Vagina (tissue), 2 donors: ENCODE data around the gene THADA. TPM values are rescaled to one million over a fixed set of nuclear protein-coding genes. Genes with fewer than 3 reads are reported as not detected.

Experiments
- DNase-seq, 2 donors: peaks; one replicate each; pipeline ENCODE4 v3.0.0-alpha.2; 2017; ENCODE audit errors: extremely low spot score in 2 of 2
- H3K27ac ChIP-seq: fragments of 200-600 bp; sonication (generic); one replicate; pipeline ENCODE4 v1.5.1; 2019
- H3K27me3 ChIP-seq: fragments of 200-600 bp; sonication (generic); one replicate; pipeline ENCODE4 v1.5.1; 2019
- H3K36me3 ChIP-seq, 2 donors: fragments of 200-600 bp; sonication (generic); one replicate each; pipeline ENCODE4 v1.5.1; 2017 to 2019
- H3K4me1 ChIP-seq: fragments of 200-600 bp; sonication (generic); one replicate; pipeline ENCODE4 v1.5.1; 2019
- H3K4me3 ChIP-seq, 2 donors: fragments of 200-600 bp; sonication (generic); 1 replicate in 1 of 2; 2 replicates in 1 of 2; pipeline ENCODE4 v1.5.1; 2016 to 2019
- H3K9me3 ChIP-seq: fragments of 200-600 bp; sonication (generic); one replicate; pipeline ENCODE4 v1.5.1; 2019
- CTCF ChIP-seq, 3 experiments: fragments of 450-650 bp in 2 of 3; fragments of 200-600 bp in 1 of 3; sonication (generic) in 1 of 3; IDR thresholded peaks; one replicate each; pipeline ENCODE4 v1.5.1; 2017 to 2019; ENCODE audit warnings: antibody characterized with exemption in 3 of 3, mild to moderate bottlenecking in 2 of 3, moderate library complexity in 2 of 3
- POLR2A ChIP-seq, 2 donors: fragments of 450-650 bp; IDR thresholded peaks; one replicate each; pipeline ENCODE4 v1.6.1; 2017; ENCODE audit warnings: antibody characterized with exemption in 2 of 2, mild to moderate bottlenecking in 2 of 2, moderate library complexity in 2 of 2
- POLR2AphosphoS5 ChIP-seq, 2 donors: sonication (generic); formaldehyde crosslinking; IDR thresholded peaks; one replicate each; pipeline ENCODE4 v1.9.0; 2017; ENCODE audit warnings: antibody characterized with exemption in 2 of 2, mild to moderate bottlenecking in 2 of 2, low read depth in 1 of 2; ENCODE audit not compliant: insufficient read depth in 1 of 2
- intact Hi-C: fragments of 100-400 bp; cut with DNase I; formaldehyde crosslinking; loops from one replicate; pipeline ENCODE4 v1.15.1; 2023
- total RNA-seq: library from RNA; depleted of rRNA; stranded (reverse); fragments of >200 nt; gene quantifications from one replicate; pipeline ENCODE4 v1.2.3, GENCODE V29; 2016

Gene THADA
- total RNA-seq, 1 donor from 2014 or later = 32.2 TPM

DNA sequence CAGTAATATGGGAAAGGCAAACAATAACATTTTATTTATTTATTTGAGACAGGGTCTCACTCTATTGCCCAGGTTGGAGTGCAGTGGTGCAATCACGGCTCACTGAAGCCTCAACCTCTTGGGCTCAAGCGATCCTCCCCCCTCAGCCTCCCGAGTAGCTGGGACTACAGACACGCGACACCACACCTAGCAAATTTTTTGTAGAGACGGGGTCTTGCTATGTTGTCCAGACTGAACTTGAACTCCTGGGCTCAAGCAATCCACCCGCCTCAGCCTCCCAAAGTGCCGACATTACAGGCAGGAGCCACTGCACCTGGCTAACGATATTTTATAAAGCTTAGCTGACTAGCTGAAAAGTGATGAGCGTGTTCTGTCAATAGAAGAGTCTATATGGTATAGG is 23.7 kb upstream of the THADA start:
- Histone ChIP-seq H3K36me3 (no peaks in the 10 kb centered on the region), H3K4me3 (no peak overlapping the region), H3K27ac (no peak overlapping the region), H3K9me3 (no peaks in the 10 kb centered on the region), H3K4me1 (no peaks in the 10 kb centered on the region), H3K27me3 (no peaks in the 10 kb centered on the region)
- DNase-seq = no peak
- TF ChIP-seq CTCF (IDR thresholded peaks at IDR 0.05) (no peak), POLR2A (IDR thresholded peaks at IDR 0.05) (no peak), POLR2AphosphoS5 (IDR thresholded peaks at IDR 0.05; ENCODE audit: insufficient read depth in 1 of 2, low read depth in 1 of 2) (no peak)
- intact Hi-C loops = no loop called here

GRCh38 chr2:43616967-43617680 is 21.3 kb upstream of the THADA start:
- H3K36me3 ChIP-seq = no peaks in the 10 kb centered on the region
- TF ChIP-seq POLR2AphosphoS5 (IDR thresholded peaks at IDR 0.05; ENCODE audit: insufficient read depth in 1 of 2, low read depth in 1 of 2) (no peak), POLR2A (IDR thresholded peaks at IDR 0.05) (no peak), CTCF (IDR thresholded peaks at IDR 0.05) (no peak)
- DNase-seq = no peak
- no peaks in the 10 kb centered on the region for H3K4me1 ChIP-seq
- no peaks in the 10 kb centered on the region for H3K27me3 ChIP-seq
- intact Hi-C loops = no loop called here
- H3K9me3 ChIP-seq = no peaks in the 10 kb centered on the region
- no peak overlapping the region for H3K27ac ChIP-seq
- no peak overlapping the region for H3K4me3 ChIP-seq

DNA sequence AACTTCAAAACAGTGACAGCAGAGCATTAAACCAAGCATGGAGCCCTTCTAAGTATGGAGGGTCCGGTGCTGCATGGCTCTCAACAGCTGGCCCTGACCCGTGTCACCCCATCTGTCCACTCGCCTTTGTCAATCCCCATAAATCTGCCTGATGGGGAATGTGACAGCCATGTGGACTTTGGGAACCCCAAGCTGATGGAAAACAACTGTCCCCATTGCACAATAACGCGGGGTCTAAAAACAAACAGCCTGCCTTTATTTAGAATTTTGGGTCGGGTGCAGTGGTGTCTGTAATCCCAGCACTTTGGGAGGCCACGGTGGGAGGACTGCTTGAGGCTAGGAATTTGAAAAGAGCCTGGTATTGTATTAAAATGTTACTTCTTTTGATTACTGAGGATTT is 17.1 kb upstream of the THADA start:
- no peak for DNase-seq
- intact Hi-C loops = no loop called here
- H3K9me3 ChIP-seq = no peaks in the 10 kb centered on the region
- peak overlapping the region; percentile 27 for H3K27ac ChIP-seq
- TF ChIP-seq CTCF (IDR thresholded peaks at IDR 0.05) = no peak
- TF ChIP-seq POLR2AphosphoS5 (IDR thresholded peaks at IDR 0.05; ENCODE audit: insufficient read depth in 1 of 2, low read depth in 1 of 2) = no peak
- no peak for TF ChIP-seq POLR2A (IDR thresholded peaks at IDR 0.05)
- H3K4me1 ChIP-seq = no peaks in the 10 kb centered on the region
- H3K36me3 ChIP-seq = no peaks in the 10 kb centered on the region
- H3K4me3 ChIP-seq = no peak overlapping the region
- H3K27me3 ChIP-seq = no peaks in the 10 kb centered on the region

DNA sequence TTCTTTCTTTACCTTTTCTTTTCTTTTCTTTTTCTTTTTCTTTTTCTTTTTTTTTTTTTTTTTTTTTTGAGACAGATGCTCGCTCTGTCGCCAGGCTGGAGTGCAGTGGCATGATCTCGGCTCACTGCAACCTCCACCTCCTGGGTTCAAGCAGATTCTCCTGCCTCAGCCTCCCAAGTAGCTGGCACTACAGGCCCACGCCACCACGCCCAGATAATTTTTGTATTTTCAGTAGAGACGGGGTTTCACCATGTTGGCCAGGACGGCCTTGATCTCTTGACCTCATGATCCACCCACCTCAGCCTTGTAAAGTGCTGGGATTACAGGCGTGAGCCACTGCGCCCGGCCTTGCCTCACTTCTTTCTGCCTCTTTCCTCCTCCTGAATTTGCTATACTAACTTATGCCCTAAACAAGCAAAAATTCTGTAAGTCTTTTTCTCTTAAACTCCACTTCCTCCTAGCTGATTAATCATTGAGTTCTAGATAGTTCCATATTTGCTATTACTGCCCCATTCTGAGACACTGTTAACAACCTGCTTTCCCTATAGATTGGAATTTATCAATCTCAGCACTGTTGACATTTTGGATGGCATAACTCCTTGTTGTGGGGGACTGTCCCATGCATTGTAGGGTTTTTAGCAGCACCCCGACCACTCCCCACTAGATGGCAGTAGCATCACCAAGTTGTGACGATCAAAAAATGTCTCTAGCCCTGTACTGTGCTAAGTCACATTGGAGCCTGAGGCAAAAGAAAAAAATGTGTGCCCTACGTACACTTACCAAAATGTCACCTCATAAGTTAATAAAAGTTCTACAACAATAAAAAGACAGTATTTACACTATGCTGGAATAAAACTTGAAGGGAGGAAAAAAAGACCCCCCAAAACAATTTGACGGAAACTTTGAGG is 16.4 kb upstream of the THADA start:
- H3K27me3 ChIP-seq = no peaks in the 10 kb centered on the region
- no peak overlapping the region for H3K4me3 ChIP-seq
- peak overlapping the region; percentile 27 for H3K27ac ChIP-seq
- intact Hi-C loops = no loop called here
- H3K36me3 ChIP-seq = no peaks in the 10 kb centered on the region
- no peaks in the 10 kb centered on the region for H3K9me3 ChIP-seq
- DNase-seq = no peak
- TF ChIP-seq POLR2AphosphoS5 (IDR thresholded peaks at IDR 0.05; ENCODE audit: insufficient read depth in 1 of 2, low read depth in 1 of 2) = no peak
- TF ChIP-seq POLR2A (IDR thresholded peaks at IDR 0.05) = no peak
- peak; percentile 27 to 69 (median 65) for TF ChIP-seq CTCF (IDR thresholded peaks at IDR 0.05)
- no peaks in the 10 kb centered on the region for H3K4me1 ChIP-seq
